GM21825 (cell line): ENCODE results near the gene ZNF469.

Source experiments
- ATAC-seq: cut with Tn5 transposase; IDR thresholded peaks from one replicate; pipeline ENCODE4 v1.9.1; 2021; ENCODE audit warnings: mild to moderate bottlenecking, moderate library complexity; ENCODE audit not compliant: unreplicated experiment

Gene ZNF469

GRCh38 chr16:88382491-88383400, at the start of gene ZNF469:
Gene ZNF469, plus strand, starts transcription at chr16:88382959. Its CDS starts 44,512 bp downstream, at chr16:88427471.
- no peak for ATAC-seq

GRCh38 chr16:88333848-88334777, 48.6 kb upstream of the ZNF469 start:
- no peak for ATAC-seq

- ATAC-seq = no peak
Measured at GRCh38 chr16:88334778-88335720, 47.7 kb upstream of the ZNF469 start.

- no peak for ATAC-seq
Measured at GRCh38 chr16:88337021-88337420, 45.7 kb upstream of the ZNF469 start.

- no peak for ATAC-seq
Measured at GRCh38 chr16:88337538-88337937, 45.2 kb upstream of the ZNF469 start.

GRCh38 chr16:88338111-88338510, 44.6 kb upstream of the ZNF469 start:
- ATAC-seq = no peak

- no peak for ATAC-seq
Measured at GRCh38 chr16:88338896-88339295, 43.9 kb upstream of the ZNF469 start.

GRCh38 chr16:88339930-88340754, 42.6 kb upstream of the ZNF469 start:
- ATAC-seq = no peak

- ATAC-seq = no peak
Measured at GRCh38 chr16:88340755-88341150, 42.0 kb upstream of the ZNF469 start.

- ATAC-seq = no peak
Measured at GRCh38 chr16:88341551-88342290, 41.0 kb upstream of the ZNF469 start.

- no peak for ATAC-seq
Measured at GRCh38 chr16:88342491-88342890, 40.3 kb upstream of the ZNF469 start.

- ATAC-seq = no peak
Measured at GRCh38 chr16:88343271-88343791, 39.4 kb upstream of the ZNF469 start.

- no peak for ATAC-seq
Measured at GRCh38 chr16:88344411-88345030, 38.2 kb upstream of the ZNF469 start.

GRCh38 chr16:88345031-88345720, 37.6 kb upstream of the ZNF469 start:
- no peak for ATAC-seq

GRCh38 chr16:88345721-88346560, 36.8 kb upstream of the ZNF469 start:
- no peak for ATAC-seq

- no peak for ATAC-seq
Measured at GRCh38 chr16:88346680-88347505, 35.9 kb upstream of the ZNF469 start.
